Stimulated activated CD4-positive, alpha-beta T cell treated with anti-CD3 and anti-CD28 coated beads, Interleukin-4, amount 100 ng/mL, for 1 hour (primary cell): ENCODE results near the gene ADGRL1.
A peak's percentile ranks its signal among the peaks of the same experiment; 100 is the strongest.
"Not testable (repeated sequence)": the region's sequence is repeated elsewhere in the genome, so short reads cannot be mapped to it uniquely, and the experiment has no call there.

ENCODE experiments used
- DNase-seq: peaks from one replicate; pipeline ENCODE4 v3.0.0-alpha.2; 2020

The ADGRL1 gene

DNA sequence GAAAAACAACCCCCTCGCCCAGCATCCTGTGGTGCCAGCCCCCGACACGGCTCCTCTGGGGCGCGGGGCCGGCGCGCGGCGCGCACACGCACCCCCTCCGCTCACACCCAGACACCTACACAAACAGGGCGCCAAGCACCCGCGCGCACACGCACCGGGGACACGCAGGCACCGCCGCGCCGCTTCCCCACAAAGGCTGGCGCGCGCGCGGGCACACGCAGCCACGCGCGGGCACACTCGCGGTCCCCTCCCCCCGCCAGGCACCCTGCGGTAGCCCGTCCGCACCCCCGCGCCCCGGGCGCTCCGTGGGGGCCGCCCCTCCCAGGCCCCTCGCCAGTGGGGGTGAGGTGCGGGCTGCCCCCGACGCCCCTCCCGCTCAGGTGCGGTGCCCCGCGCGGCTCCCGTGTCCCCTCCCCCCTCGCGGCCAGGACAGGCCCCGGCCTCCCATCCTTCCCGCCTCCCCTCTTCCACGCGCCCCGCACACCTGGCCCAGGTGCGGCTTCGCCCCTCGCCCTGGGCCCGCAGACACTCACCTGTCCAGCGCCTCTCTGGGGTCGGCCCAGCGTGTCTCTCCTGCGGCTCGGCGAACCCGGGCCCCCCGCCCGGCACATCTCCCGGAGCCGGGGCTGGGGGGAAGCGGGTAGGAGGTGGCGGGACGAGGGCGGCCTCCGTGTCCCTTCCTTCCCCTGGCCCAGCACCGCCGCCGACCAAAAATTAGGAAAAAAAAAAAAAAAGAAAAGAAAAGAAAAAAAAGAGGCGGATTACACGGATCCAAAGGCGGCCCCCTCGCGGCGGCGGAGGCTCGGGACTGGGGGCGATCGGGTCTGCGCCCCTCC lies at the start of gene ADGRL1:
Gene ADGRL1, minus strand, starts transcription at position 718 of the 836 bp plus-strand sequence. CDS start 22,567 bp downstream, outside the sequence.
- peak; percentile 30 for DNase-seq

DNA sequence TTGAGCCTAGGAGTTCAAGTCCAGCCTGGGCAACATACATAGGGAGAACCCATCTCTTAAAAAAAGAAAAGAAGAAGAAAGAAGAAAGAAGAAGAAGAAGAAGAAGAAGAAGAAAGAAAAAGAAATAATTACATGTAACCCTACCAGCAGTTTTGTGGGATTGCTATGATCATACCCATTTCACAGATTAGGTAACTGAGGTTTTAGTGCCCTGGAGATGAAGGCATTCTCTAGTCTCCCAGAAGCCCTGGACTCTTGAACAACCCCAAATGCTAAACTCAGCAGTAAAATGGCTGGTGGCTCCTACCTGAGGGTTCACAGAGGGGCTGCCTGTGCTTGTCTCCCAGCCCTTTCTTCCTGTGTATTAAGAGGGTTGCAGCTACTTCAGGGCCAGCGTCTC lies 49.3 kb upstream of the ADGRL1 start:
- not testable (repeated sequence) for DNase-seq

DNA sequence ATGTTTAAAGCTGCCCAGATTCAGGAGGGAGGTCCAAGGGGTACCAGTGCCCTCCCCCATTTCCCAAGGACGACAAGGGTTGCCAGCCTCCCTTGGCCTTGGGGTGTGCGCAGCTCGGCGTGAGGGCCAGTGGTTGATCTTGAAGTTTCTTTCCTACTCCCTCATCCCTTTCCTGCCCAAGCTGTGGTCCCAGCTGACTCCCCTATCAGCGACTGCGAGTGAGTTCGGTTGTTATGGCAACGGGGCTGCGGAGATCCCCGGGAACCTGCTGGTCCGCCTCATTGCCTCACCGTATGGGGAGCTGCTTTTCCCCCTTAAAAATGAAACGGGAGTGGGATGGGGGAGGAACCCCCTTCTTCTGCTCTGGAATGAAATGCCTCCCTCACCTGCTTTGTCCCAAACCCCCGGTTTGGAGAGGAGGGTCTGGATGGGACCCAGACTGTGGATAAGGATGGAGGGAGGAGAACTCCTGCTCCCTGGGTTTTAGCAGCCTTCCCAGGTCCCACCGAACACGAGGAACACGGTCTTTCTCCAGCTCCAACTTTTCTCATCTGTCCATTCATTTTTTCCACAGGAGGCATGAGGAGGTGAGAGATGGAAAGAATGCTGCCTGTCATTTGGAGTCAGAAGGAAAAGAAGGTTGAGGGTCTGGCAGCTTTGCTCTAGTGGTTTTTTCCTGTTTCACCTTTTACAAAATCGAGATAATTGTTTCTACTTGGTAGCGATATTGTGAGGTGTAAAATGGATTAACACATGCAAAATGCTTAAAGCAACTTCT lies 48.0 kb upstream of the ADGRL1 start:
- not testable (repeated sequence) for DNase-seq

DNA sequence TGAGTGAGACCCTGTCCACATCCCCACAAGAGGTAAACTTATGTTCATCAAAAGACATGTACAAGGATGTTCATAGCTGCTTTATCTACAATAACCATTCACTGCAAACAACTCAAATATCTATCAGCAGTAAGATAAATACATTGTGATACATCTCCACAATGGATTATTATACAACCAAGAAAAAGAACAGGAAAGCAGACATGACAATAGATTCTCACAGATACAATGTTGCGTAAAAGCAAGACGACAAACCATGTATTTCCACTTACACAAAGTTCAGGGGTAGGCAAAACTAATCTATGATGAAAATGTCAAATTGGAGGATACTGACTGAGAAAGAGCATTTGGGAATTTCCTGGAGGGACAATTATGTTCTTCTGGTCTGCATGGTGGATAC lies 46.2 kb upstream of the ADGRL1 start:
- DNase-seq = not testable (repeated sequence)

DNA sequence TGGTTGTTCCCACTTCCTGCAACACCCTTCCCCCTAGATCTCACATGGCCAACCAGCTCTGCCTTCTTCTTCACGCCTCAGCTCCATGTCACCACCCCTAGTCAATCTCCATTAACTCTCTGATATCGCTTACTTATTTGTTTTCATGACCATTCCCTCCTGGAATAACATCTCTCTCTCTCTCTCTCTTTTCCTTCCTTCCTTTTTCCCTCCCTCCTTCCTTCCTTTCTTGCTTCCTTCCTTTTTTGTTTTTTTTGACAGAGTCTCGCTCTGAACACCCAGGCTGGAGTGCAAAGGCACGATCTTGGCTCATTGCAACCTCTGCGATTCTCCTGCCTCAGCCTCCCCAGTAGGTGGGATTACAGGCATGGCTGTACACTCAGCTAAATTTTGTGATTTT lies 44.9 kb upstream of the ADGRL1 start:
- no peak for DNase-seq

DNA sequence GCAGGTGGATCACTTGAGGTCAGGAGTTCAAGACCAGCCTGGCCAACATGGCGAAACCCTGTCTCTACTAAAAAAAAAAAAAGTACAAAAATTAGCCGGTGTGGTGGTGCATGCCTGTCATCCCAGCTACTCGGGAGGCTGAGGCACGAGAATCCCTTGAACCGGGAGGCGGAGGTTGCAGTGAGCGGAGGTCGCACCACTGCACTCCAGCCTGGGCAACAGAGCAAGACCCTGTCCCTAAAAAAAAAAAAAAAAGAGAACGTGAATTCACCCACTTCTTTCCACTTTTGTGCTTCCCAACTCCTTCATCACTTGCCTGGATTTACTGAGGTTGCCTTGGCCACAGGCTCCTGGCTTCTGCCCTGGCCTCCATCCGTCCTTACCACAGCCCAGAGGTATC lies 44.3 kb upstream of the ADGRL1 start:
- DNase-seq = not testable (repeated sequence)

DNA sequence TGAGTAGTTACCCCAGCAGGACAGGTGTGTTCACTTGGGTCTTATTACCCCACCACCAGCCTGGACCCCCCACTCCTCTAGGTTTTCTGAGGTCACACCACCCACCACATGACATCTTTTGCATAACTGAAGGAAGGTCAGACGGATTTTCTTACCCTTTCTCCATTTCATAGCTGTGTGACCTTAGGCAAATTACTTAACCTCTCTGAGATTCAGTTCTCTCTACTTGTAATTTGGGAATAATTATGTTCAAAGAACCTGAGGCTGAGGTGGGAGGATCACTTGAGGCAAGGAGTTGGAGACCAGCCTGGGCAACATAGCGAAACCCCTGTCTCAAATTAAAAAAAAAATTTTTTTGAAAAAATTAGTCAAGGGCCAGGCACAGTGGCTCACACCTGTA lies 43.9 kb upstream of the ADGRL1 start:
- DNase-seq = not testable (repeated sequence)

DNA sequence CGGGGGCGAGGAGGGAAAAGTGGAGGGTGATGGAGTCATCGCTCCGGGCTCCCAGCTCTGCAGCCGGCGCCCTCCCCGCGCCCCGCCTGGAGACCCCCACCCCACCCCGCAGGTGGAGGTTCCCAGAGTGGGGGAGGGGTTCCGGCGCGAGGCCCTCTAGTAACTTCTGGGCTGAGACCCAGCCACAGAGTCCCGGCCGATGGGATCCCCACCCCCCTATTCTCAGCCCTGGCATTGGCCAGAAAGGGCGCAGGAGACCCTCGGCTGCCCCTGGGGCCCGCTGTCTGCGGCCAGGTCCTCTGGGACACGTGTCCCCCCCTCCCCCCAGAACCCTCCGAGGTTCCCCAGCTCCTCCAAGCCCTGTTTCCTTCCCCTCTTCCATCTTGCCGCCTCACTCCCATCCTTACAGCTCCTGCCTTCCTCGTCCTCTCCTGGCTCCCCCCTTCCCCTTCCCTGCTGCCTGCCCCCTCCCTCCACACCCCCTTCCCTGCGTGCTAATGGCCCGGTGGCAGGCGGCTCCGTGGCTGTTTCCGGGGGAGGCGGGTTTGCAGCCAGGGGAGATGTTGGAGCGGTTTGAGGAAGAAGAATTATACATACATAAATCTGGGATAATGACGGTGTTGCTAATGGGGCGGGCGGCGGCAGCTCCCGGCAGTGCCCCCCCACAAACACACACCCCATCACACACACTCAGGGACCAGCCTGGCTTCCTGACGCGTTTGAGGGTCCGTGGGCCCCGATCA lies 43.2 kb upstream of the ADGRL1 start:
- DNase-seq = peak; percentile 34

DNA sequence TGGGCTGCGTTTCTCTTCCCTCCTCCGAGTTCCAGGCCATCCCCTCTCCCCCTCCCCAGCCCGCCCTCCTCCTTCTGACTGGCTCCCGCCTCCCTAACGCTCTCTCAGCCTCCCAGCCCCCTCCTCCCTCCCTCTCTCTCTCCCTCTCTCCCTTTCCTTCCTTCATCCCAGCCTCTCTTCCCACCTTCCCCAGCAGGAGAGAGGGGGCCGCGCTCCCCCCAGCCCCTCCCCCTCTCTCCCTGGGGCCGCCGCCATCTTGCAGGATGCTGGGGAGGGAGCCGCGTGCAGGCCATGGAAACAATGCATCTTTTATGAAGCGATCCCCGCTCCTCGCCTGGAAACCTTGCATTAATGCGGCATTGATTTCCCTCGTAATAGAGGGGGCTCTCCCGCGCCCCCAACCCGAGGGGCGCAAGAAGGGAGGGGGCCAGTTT lies 42.6 kb upstream of the ADGRL1 start:
- peak; percentile 49 for DNase-seq

DNA sequence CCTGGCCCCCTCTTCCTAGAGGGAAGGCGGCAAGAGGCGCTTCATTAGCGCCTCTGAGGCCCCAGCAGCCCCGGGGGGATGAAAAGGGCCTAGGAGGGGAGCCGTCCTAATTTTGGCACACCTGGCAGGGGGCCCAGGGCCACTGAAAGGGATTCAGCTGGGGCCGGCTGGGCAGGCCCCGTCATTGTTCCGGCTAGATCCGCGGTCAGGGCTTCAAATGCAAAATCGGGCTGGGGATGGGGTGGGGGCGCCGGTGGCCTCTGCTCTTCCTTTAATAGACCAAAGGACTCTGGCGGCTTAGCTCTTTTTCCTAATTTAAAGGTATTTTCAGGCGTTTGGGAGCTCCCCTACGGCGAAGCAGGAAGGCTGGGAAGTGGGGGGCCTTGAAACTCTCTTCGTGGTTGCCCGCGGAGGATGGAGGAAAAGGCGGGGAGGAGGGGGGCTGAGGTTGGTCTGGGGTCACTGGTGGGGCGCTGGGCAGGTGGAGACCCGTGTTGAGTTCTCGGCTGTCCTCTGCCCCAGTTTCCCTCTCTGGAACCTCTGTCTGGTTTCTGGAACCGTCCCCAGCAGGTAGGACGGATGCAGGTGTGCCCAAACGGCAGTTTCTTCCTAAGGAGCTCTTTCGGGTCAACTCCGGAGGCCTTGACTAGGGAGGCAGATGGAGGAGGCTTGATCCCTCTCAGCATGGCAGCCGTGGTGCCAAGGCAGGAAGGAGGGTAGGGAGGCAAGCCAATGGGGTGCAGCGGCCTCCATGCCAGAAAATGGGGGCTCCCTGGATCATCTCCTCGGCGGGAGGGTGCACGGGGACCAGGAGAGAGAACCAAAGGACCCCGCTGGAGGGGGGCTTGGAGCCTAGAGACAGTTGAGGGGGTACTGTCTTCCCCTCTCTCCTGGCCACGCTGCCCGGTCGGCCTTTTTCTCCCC lies 41.8 kb upstream of the ADGRL1 start:
- DNase-seq = not testable (repeated sequence)

DNA sequence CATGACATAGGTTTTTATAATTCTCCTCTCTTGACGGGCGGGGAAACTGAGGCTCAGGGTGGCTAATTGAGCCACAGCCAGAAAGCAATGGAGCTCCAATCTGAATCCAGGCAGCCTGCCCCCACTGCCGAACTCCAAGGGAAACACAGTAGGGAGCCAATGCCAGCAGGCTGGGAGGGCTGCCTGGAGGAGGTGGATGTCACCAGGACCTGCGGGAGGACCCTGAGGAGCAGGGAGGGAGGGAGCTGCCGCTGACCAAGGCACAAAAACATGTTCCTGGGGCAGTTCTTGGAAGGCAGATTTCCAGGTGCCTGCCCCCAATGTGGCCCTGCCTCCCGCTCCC lies 41.2 kb upstream of the ADGRL1 start:
- not testable (repeated sequence) for DNase-seq

DNA sequence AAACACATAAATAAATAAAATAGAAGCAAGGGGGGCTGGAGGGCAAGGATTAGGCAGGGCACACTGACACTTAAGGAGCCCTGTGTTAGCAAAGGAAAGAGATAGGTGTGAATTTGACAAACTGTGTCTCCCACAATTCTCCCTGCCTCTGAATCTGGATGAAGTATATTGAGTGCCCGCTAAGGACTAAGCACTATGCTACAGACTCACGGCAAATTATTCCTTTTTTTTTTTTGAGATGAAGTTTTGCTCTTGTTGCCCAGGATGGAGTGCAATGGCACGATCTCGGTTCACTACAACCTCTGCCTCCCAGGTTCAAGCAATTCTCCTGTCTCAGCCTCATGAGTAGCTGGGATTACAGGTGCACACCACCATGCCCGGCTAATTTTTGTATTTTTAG lies 38.4 kb upstream of the ADGRL1 start:
- DNase-seq = not testable (repeated sequence)

DNA sequence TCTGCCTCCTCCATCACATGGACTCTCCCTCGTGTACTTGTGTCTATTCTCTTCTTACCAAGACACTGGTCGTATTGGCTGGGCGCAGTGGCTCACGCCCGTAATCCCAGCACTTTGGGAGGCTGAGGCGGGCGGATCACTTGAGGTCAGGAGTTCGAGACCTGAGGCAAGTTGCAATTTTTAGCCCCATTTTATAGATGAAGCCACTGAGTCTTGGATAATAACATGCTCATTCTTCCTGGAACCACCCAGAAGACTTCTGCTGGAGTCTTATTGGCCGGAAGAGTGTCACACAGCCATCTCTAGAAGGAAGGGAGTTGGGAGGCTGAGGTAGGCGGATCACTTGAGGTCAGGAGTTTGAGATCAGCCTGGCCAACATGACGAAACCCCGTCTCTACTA lies 37.7 kb upstream of the ADGRL1 start:
- not testable (repeated sequence) for DNase-seq

DNA sequence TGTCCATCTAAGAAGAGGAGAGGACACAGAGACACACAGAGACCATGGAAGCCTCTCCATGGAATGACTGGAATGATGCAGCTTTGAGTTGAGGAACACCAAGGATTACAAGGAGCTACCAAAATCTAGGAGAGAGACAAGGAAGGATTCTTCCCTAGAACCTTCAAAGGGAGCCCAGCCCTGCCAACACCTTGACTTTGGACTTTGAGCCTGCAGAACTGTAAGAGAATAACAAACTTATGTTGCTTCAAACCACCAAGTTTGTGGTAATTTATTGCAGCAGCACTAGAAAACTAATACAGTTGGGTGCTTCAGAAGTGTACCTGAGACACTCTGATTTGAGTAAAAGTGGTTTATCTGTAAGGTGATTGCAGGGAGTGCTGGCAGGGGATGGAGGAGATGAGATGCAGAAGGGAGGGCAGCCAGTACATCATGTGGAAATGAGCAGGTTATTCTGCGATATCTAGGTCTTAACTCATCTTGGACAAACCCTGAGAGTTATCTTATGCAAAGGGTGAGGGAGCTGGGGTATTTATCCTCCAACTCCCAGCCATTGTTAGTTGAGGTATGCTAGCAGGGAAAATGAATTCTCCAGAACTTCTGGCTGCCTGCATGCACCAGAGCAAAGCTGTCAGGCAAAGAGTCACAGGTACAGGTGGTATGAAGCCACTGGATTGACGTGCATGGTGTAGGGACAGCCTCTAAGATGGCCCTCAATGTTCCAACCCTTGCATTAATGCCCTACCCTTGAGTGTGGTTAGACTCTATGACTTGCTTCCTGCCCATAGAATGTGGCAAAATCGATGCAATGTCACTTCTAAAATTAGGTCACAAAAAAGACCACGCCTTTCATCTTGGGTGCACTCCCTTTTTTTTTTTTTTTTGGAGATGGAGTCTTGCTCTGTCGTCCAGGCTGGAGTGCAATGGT lies 31.3 kb upstream of the ADGRL1 start:
- no peak for DNase-seq

DNA sequence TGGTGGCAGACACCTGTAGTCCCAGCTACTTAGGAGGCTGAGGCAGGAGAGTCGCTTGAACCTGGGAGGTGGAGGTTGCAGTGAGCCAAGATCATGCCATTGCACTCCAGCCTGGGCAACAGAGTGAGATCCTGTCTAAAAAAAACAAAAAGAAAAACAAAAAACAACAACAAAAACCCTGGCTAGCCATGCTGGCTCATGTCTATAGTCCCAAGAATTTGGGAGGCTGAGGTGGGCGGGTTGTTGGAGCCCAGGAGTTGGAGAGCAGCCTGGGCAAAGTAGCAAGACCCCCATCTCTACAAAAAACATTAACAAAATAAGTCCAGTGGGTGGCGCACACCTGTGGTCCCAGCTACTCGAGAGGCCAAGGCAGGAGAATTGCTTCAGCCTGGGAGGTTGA lies 27.0 kb upstream of the ADGRL1 start:
- DNase-seq = not testable (repeated sequence)

DNA sequence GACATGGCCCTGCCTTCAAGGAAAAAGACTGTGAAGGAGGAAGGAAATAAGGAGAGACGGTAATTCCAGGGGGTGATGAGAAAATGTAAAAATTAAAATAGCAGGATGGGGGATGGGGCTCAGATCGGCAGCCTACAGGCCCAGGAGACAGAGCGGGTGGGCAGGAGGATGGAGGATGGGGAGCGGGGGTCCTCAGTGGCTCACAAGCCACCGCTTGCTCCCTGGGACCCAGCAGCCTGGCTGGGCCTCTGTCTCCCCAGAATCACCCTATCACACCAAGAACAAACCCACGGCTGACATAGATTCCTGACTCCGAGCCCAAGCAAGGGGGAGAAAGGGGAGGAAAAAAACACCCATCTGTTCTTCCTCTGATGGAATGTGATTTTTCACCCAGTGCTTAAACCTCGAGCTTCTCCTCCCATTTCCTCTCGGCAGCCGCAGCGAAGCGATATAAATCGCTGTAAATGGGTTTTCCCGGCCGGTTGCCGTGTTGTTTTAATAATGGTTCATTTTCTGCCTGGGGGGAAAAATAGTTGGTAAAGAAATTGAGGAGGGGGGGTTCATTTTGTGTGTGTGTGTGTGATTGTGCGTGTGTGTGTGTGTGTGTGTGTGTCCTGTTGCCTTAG lies 22.6 kb upstream of the ADGRL1 start:
- not testable (repeated sequence) for DNase-seq

DNA sequence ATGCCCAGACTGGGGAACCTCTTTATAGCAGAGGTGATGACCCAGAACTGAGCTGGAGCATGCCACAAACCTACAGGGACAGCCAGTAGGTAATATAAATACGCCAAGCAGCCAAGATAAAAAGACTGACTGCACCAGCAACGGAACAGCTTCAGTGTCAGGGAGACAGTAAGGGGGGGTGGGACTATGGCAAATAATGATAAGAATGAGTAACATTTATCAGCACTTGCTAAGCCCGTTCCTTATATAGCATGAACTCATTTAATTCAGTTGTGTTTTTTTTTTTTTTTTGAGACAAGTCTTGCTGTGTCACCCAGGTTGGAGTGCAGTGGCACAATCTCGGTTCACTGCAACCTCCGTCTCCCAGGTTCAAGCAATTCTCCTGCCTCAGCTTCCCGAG lies 20.5 kb upstream of the ADGRL1 start:
- not testable (repeated sequence) for DNase-seq

DNA sequence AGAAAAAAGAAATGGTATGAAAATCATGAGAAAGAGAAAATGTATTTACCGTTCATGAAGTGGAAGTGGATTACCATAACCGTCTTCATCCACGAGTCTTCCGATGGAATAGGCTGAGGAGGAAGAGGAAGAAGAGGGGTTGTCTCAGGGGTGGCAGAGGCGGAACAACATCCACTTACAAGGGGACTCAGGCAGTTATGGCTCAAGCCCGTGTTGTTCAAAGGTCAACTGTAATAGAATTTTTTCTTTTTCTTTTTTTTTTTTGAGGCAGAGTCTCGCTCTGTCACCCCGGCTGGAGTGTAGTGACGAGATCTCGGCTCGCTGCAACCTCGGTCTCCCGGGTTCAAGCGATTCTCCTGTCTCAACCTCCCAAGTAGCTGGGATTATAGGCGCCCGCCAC lies 16.9 kb upstream of the ADGRL1 start:
- DNase-seq = no peak

DNA sequence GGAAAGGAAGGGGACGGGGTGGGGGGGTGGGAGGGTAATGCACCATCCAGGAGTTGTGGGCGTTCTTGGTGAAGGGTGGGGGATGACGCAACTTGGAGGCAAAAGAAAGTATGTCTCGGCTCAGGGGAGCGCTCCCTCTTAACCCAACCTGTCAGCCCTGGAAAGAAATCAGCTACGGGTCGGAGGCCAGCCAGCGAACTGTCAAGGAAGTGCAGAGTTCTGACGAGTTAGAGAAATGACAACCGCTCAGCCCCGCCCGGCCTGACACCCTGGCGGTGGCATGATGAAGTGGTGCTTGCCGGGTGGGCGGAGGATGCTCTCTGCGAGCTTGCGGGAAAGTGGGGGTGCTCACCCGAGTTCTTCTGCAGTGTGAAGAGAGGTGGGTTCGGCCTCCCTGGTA lies 15.4 kb upstream of the ADGRL1 start:
- peak; percentile 68 for DNase-seq

DNA sequence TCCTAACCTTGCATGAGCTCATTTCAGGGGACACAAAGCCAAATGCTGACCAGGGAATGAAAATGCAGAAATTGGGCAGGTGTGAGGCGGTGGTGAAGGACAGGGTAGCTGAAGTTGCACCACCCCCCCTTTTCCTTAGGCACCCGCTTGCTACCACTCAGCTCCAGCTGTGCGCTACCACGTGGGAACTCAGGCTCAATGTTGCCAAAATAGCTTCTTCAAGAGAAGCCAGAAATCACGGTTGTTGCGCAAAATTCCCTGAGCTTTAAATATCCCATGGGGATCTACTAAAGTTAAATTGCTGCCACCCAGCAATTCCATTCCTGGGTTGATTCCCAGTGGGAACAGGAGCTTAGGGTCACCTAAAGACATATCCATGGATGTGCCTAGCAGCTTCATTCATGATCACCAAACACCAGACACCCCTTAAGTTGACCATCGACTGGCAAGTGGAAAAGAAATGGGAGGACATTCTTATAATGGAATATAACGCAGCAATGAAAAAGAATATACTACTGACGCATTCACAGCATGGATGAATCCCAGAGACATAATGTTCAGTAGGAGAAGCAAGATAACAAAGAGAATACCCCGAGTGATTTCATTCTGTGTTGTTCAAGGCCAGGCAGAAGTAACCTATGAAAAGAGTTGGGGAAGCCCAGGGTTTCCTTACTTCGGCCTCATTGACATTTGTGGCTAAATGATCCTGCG lies 12.8 kb upstream of the ADGRL1 start:
- DNase-seq = no peak
